ENCODE data around the gene ATP7A.
A peak's percentile ranks its signal among the peaks of the same experiment; 100 is the strongest.
"Not testable (repeated sequence)": the region's sequence is repeated elsewhere in the genome, so short reads cannot be mapped to it uniquely, and the experiment has no call there.

The ATP7A gene

GRCh38 chrX:77917294-77917933 is 6.9 kb downstream of the ATP7A start:
- Histone ChIP-seq H3K27ac (ENCODE audit: low read depth, low read length) (no peak overlapping the region), H3K4me1 (ENCODE audit: control insufficient read depth in 5 of 5, insufficient read depth in 5 of 5, low read length in 5 of 5) (peaks cover 0 to 5% (median 0%) of the 10 kb centered on the region in 5 donors), H3K9ac (ENCODE audit: low read length in 5 of 5) (no peak overlapping the region), H3K4me3 (ENCODE audit: low read depth in 1 of 5, low read length in 5 of 5) (peak overlapping the region in 1 of 5 donors; percentile 10), H3K27me3 (ENCODE audit: control insufficient read depth in 5 of 5, insufficient read depth in 4 of 5, low read length in 5 of 5) (no peaks in the 10 kb centered on the region), H3K36me3 (ENCODE audit: control insufficient read depth in 5 of 5, insufficient read depth in 5 of 5, low read length in 5 of 5) (no peaks in the 10 kb centered on the region), H3K9me3 (ENCODE audit: control insufficient read depth in 5 of 5, low read length in 5 of 5) (no peaks in the 10 kb centered on the region)

GRCh38 chrX:77918568-77918967 is 8.1 kb downstream of the ATP7A start:
- no peak overlapping the region for H3K4me3 ChIP-seq (ENCODE audit: low read depth in 1 of 5, low read length in 5 of 5)
- peaks cover 0 to 4% (median 0%) of the 10 kb centered on the region in 5 donors for H3K4me1 ChIP-seq (ENCODE audit: control insufficient read depth in 5 of 5, insufficient read depth in 5 of 5, low read length in 5 of 5)
- no peak overlapping the region for H3K9ac ChIP-seq (ENCODE audit: low read length in 5 of 5)
- no peaks in the 10 kb centered on the region for H3K9me3 ChIP-seq (ENCODE audit: control insufficient read depth in 5 of 5, low read length in 5 of 5)
- H3K27ac ChIP-seq (ENCODE audit: low read depth, low read length), result no peak overlapping the region
- no peaks in the 10 kb centered on the region for H3K27me3 ChIP-seq (ENCODE audit: control insufficient read depth in 5 of 5, insufficient read depth in 4 of 5, low read length in 5 of 5)
- no peaks in the 10 kb centered on the region for H3K36me3 ChIP-seq (ENCODE audit: control insufficient read depth in 5 of 5, insufficient read depth in 5 of 5, low read length in 5 of 5)

GRCh38 chrX:77919370-77919769 is 8.9 kb downstream of the ATP7A start:
- not testable (repeated sequence) for H3K36me3 ChIP-seq (ENCODE audit: control insufficient read depth in 5 of 5, insufficient read depth in 5 of 5, low read length in 5 of 5); H3K4me1 ChIP-seq (ENCODE audit: control insufficient read depth in 5 of 5, insufficient read depth in 5 of 5, low read length in 5 of 5); H3K9ac ChIP-seq (ENCODE audit: low read length in 5 of 5); H3K27ac ChIP-seq (ENCODE audit: low read depth, low read length); H3K4me3 ChIP-seq (ENCODE audit: low read depth in 1 of 5, low read length in 5 of 5); H3K9me3 ChIP-seq (ENCODE audit: control insufficient read depth in 5 of 5, low read length in 5 of 5); H3K27me3 ChIP-seq (ENCODE audit: control insufficient read depth in 5 of 5, insufficient read depth in 4 of 5, low read length in 5 of 5)

GRCh38 chrX:77922787-77923186 is 12.3 kb downstream of the ATP7A start:
- Histone ChIP-seq H3K27ac (ENCODE audit: low read depth, low read length) (no peak overlapping the region), H3K4me3 (ENCODE audit: low read depth in 1 of 5, low read length in 5 of 5) (no peak overlapping the region), H3K36me3 (ENCODE audit: control insufficient read depth in 5 of 5, insufficient read depth in 5 of 5, low read length in 5 of 5) (no peaks in the 10 kb centered on the region), H3K9ac (ENCODE audit: low read length in 5 of 5) (no peak overlapping the region), H3K4me1 (ENCODE audit: control insufficient read depth in 5 of 5, insufficient read depth in 5 of 5, low read length in 5 of 5) (peaks cover 0 to 4% (median 0%) of the 10 kb centered on the region in 5 donors), H3K9me3 (ENCODE audit: control insufficient read depth in 5 of 5, low read length in 5 of 5) (no peaks in the 10 kb centered on the region), H3K27me3 (ENCODE audit: control insufficient read depth in 5 of 5, insufficient read depth in 4 of 5, low read length in 5 of 5) (no peaks in the 10 kb centered on the region)

GRCh38 chrX:77924320-77924859 is 13.9 kb downstream of the ATP7A start:
- Histone ChIP-seq H3K4me3 (ENCODE audit: low read depth in 1 of 5, low read length in 5 of 5) (no peak overlapping the region), H3K27ac (ENCODE audit: low read depth, low read length) (no peak overlapping the region), H3K4me1 (ENCODE audit: control insufficient read depth in 5 of 5, insufficient read depth in 5 of 5, low read length in 5 of 5) (no peaks in the 10 kb centered on the region), H3K9me3 (ENCODE audit: control insufficient read depth in 5 of 5, low read length in 5 of 5) (no peaks in the 10 kb centered on the region), H3K9ac (ENCODE audit: low read length in 5 of 5) (no peak overlapping the region), H3K36me3 (ENCODE audit: control insufficient read depth in 5 of 5, insufficient read depth in 5 of 5, low read length in 5 of 5) (no peaks in the 10 kb centered on the region), H3K27me3 (ENCODE audit: control insufficient read depth in 5 of 5, insufficient read depth in 4 of 5, low read length in 5 of 5) (peaks cover 0 to 3% (median 0%) of the 10 kb centered on the region in 5 donors)

GRCh38 chrX:77925764-77926163 is 15.3 kb downstream of the ATP7A start:
- no peaks in the 10 kb centered on the region for H3K9me3 ChIP-seq (ENCODE audit: control insufficient read depth in 5 of 5, low read length in 5 of 5)
- no peaks in the 10 kb centered on the region for H3K4me1 ChIP-seq (ENCODE audit: control insufficient read depth in 5 of 5, insufficient read depth in 5 of 5, low read length in 5 of 5)
- H3K4me3 ChIP-seq (ENCODE audit: low read depth in 1 of 5, low read length in 5 of 5), result no peak overlapping the region

GRCh38 chrX:77930581-77930980 is 20.1 kb downstream of the ATP7A start:
- H3K27ac ChIP-seq (ENCODE audit: low read depth, low read length), result no peak overlapping the region
- H3K9me3 ChIP-seq (ENCODE audit: control insufficient read depth in 5 of 5, low read length in 5 of 5), result no peaks in the 10 kb centered on the region
- no peaks in the 10 kb centered on the region for H3K4me1 ChIP-seq (ENCODE audit: control insufficient read depth in 5 of 5, insufficient read depth in 5 of 5, low read length in 5 of 5)
- H3K9ac ChIP-seq (ENCODE audit: low read length in 5 of 5), result no peak overlapping the region
- H3K36me3 ChIP-seq (ENCODE audit: control insufficient read depth in 5 of 5, insufficient read depth in 5 of 5, low read length in 5 of 5), result no peaks in the 10 kb centered on the region
- H3K4me3 ChIP-seq (ENCODE audit: low read depth in 1 of 5, low read length in 5 of 5), result no peak overlapping the region
- H3K27me3 ChIP-seq (ENCODE audit: control insufficient read depth in 5 of 5, insufficient read depth in 4 of 5, low read length in 5 of 5), result peaks cover 0 to 3% (median 0%) of the 10 kb centered on the region in 5 donors

More at GRCh38 chrX:77925764-77926163, 15.3 kb downstream of the ATP7A start:
- Histone ChIP-seq H3K27me3 (ENCODE audit: control insufficient read depth in 5 of 5, insufficient read depth in 4 of 5, low read length in 5 of 5) (peaks cover 0 to 3% (median 0%) of the 10 kb centered on the region in 5 donors), H3K27ac (ENCODE audit: low read depth, low read length) (no peak overlapping the region), H3K9ac (ENCODE audit: low read length in 5 of 5) (no peak overlapping the region), H3K36me3 (ENCODE audit: control insufficient read depth in 5 of 5, insufficient read depth in 5 of 5, low read length in 5 of 5) (no peaks in the 10 kb centered on the region)

- Histone ChIP-seq H3K4me1 (ENCODE audit: control insufficient read depth in 5 of 5, insufficient read depth in 5 of 5, low read length in 5 of 5) (no peaks in the 10 kb centered on the region), H3K9ac (ENCODE audit: low read length in 5 of 5) (no peak overlapping the region), H3K36me3 (ENCODE audit: control insufficient read depth in 5 of 5, insufficient read depth in 5 of 5, low read length in 5 of 5) (no peaks in the 10 kb centered on the region), H3K27ac (ENCODE audit: low read depth, low read length) (no peak overlapping the region), H3K27me3 (ENCODE audit: control insufficient read depth in 5 of 5, insufficient read depth in 4 of 5, low read length in 5 of 5) (peaks cover 0 to 2% (median 0%) of the 10 kb centered on the region in 5 donors), H3K9me3 (ENCODE audit: control insufficient read depth in 5 of 5, low read length in 5 of 5) (no peaks in the 10 kb centered on the region), H3K4me3 (ENCODE audit: low read depth in 1 of 5, low read length in 5 of 5) (no peak overlapping the region)
These were observed 25.4 kb downstream of the ATP7A start for GRCh38 chrX:77935886-77936285.

GRCh38 chrX:77936299-77936698 is 25.8 kb downstream of the ATP7A start:
- Histone ChIP-seq H3K4me3 (ENCODE audit: low read depth in 1 of 5, low read length in 5 of 5) (no peak overlapping the region), H3K27ac (ENCODE audit: low read depth, low read length) (no peak overlapping the region), H3K9me3 (ENCODE audit: control insufficient read depth in 5 of 5, low read length in 5 of 5) (no peaks in the 10 kb centered on the region), H3K36me3 (ENCODE audit: control insufficient read depth in 5 of 5, insufficient read depth in 5 of 5, low read length in 5 of 5) (no peaks in the 10 kb centered on the region), H3K9ac (ENCODE audit: low read length in 5 of 5) (no peak overlapping the region), H3K27me3 (ENCODE audit: control insufficient read depth in 5 of 5, insufficient read depth in 4 of 5, low read length in 5 of 5) (peaks cover 0 to 2% (median 0%) of the 10 kb centered on the region in 5 donors), H3K4me1 (ENCODE audit: control insufficient read depth in 5 of 5, insufficient read depth in 5 of 5, low read length in 5 of 5) (no peaks in the 10 kb centered on the region)

GRCh38 chrX:77937291-77937690 is 26.8 kb downstream of the ATP7A start:
- H3K4me1 ChIP-seq (ENCODE audit: control insufficient read depth in 5 of 5, insufficient read depth in 5 of 5, low read length in 5 of 5), result peaks cover 0 to under 1% (median 0%) of the 10 kb centered on the region in 5 donors
- no peak overlapping the region for H3K9ac ChIP-seq (ENCODE audit: low read length in 5 of 5)
- no peak overlapping the region for H3K27ac ChIP-seq (ENCODE audit: low read depth, low read length)
- no peak overlapping the region for H3K4me3 ChIP-seq (ENCODE audit: low read depth in 1 of 5, low read length in 5 of 5)
- H3K9me3 ChIP-seq (ENCODE audit: control insufficient read depth in 5 of 5, low read length in 5 of 5), result no peaks in the 10 kb centered on the region
- H3K36me3 ChIP-seq (ENCODE audit: control insufficient read depth in 5 of 5, insufficient read depth in 5 of 5, low read length in 5 of 5), result no peaks in the 10 kb centered on the region
- peaks cover 0 to 2% (median 0%) of the 10 kb centered on the region in 5 donors for H3K27me3 ChIP-seq (ENCODE audit: control insufficient read depth in 5 of 5, insufficient read depth in 4 of 5, low read length in 5 of 5)
